ENCODE measurements around the gene SLC23A2. TPM values are rescaled to one million over a fixed set of nuclear protein-coding genes. Genes with fewer than 3 reads are reported as not detected.
A peak's percentile ranks its signal among the peaks of the same experiment; 100 is the strongest.

Gene SLC23A2
- total RNA-seq, 4 donors from 2014 or later = 3.6 to 15.1 (median 11.1) TPM

GRCh38 chr20:4957187-4957586, 44.1 kb downstream of the SLC23A2 start:
- Histone ChIP-seq H3K4me3 (no peak overlapping the region), H3K27ac (no peak overlapping the region), H3K9me3 (no peaks in the 10 kb centered on the region), H3K36me3 (peaks cover 0 to 7% (median 0%) of the 10 kb centered on the region in 3 donors), H3K27me3 (no peaks in the 10 kb centered on the region), H3K4me1 (peaks cover 0 to 5% (median 0%) of the 10 kb centered on the region in 3 donors)
- 66 to 85% methylated on average over 2 of the region's 2 CpGs for WGBS, 2 donors
- TF ChIP-seq POLR2A (IDR thresholded peaks at IDR 0.05) (no peak), CTCF (IDR thresholded peaks at IDR 0.05) (no peak)
- intact Hi-C loops (cut with DNase I) = no loop called here
- no peak for DNase-seq

GRCh38 chr20:4956200-4956810, 45.0 kb downstream of the SLC23A2 start:
- WGBS, 2 donors = 46 to 52% methylated on average over 3 of the region's 3 CpGs
- peaks cover 0 to 8% (median 0%) of the 10 kb centered on the region in 3 donors for H3K36me3 ChIP-seq
- H3K4me1 ChIP-seq = peaks cover 0 to 10% (median 0%) of the 10 kb centered on the region in 3 donors
- no peak for DNase-seq
- no peaks in the 10 kb centered on the region for H3K9me3 ChIP-seq
- TF ChIP-seq POLR2A (IDR thresholded peaks at IDR 0.05) (no peak), CTCF (IDR thresholded peaks at IDR 0.05) (peak; percentile 64 to 87 (median 82))
- no peak overlapping the region for H3K27ac ChIP-seq
- H3K4me3 ChIP-seq = no peak overlapping the region
- intact Hi-C loops (cut with DNase I) = no loop called here
- H3K27me3 ChIP-seq = no peaks in the 10 kb centered on the region

- no peaks in the 10 kb centered on the region for H3K9me3 ChIP-seq
- peaks cover 0 to 32% (median 16%) of the 10 kb centered on the region in 3 donors for H3K4me1 ChIP-seq
- no peak overlapping the region for H3K27ac ChIP-seq
- intact Hi-C loops (cut with DNase I) = no loop called here
- no peaks in the 10 kb centered on the region for H3K27me3 ChIP-seq
- TF ChIP-seq CTCF (IDR thresholded peaks at IDR 0.05) (no peak), POLR2A (IDR thresholded peaks at IDR 0.05) (no peak)
- no peak overlapping the region for H3K4me3 ChIP-seq
- H3K36me3 ChIP-seq = peaks cover 0 to 8% (median 0%) of the 10 kb centered on the region in 3 donors
- no peak for DNase-seq
Measured at GRCh38 chr20:4953881-4954280, 47.4 kb downstream of the SLC23A2 start.

- H3K4me1 ChIP-seq = peaks cover 0 to 40% (median 16%) of the 10 kb centered on the region in 3 donors
- TF ChIP-seq CTCF (IDR thresholded peaks at IDR 0.05) (no peak), POLR2A (IDR thresholded peaks at IDR 0.05) (no peak)
- no peak overlapping the region for H3K4me3 ChIP-seq
- no peaks in the 10 kb centered on the region for H3K27me3 ChIP-seq
- intact Hi-C loops (cut with DNase I) = no loop called here
- peaks cover 0 to 8% (median 0%) of the 10 kb centered on the region in 3 donors for H3K36me3 ChIP-seq
- WGBS, 2 donors = 94 to 100% methylated on average over 1 of the region's 1 CpG
- peak overlapping the region in 1 of 4 donors; percentile 84 for H3K27ac ChIP-seq
- no peak for DNase-seq
- no peaks in the 10 kb centered on the region for H3K9me3 ChIP-seq
Measured at GRCh38 chr20:4952229-4952628, 49.1 kb downstream of the SLC23A2 start.

GRCh38 chr20:4951299-4951698, 50.0 kb downstream of the SLC23A2 start:
- 21 to 22% methylated on average over 3 of the region's 3 CpGs for WGBS, 2 donors

More at GRCh38 chr20:4951299-4951698, 50.0 kb downstream of the SLC23A2 start:
- intact Hi-C loops (cut with DNase I) = no loop called here
- Histone ChIP-seq H3K4me3 (no peak overlapping the region), H3K27me3 (no peaks in the 10 kb centered on the region), H3K27ac (peak overlapping the region; percentile 52 to 84 (median 68)), H3K36me3 (peaks cover 0 to 8% (median 0%) of the 10 kb centered on the region in 3 donors), H3K9me3 (no peaks in the 10 kb centered on the region), H3K4me1 (peaks cover 0 to 43% (median 16%) of the 10 kb centered on the region in 3 donors)
- TF ChIP-seq POLR2A (IDR thresholded peaks at IDR 0.05) = no peak
- no peak for TF ChIP-seq CTCF (IDR thresholded peaks at IDR 0.05)
- no peak for DNase-seq
